Endothelial cell (in vitro differentiated cells): ENCODE measurements around the gene TTC39B. TPM values are rescaled to one million over a fixed set of nuclear protein-coding genes. Genes with fewer than 3 reads are reported as not detected.

Source experiments
- DNase-seq: peaks from one replicate; pipeline ENCODE4 v3.0.0; 2021; ENCODE audit warnings: low spot score
- H3K27ac Mint-ChIP-seq: one replicate; pipeline ENCODE4 v1.8.0; 2021; ENCODE audit warnings: mixed read lengths, inconsistent platforms; ENCODE audit not compliant: unreplicated experiment
- H3K27me3 Mint-ChIP-seq: one replicate; pipeline ENCODE4 v1.8.0; 2021; ENCODE audit warnings: mild to moderate bottlenecking, moderate library complexity, mixed read lengths, inconsistent platforms; ENCODE audit not compliant: unreplicated experiment
- H3K36me3 Mint-ChIP-seq: one replicate; pipeline ENCODE4 v1.8.0; 2021; ENCODE audit warnings: mild to moderate bottlenecking, low read depth, mixed read lengths, inconsistent platforms; ENCODE audit not compliant: unreplicated experiment
- H3K4me1 Mint-ChIP-seq: one replicate; pipeline ENCODE4 v1.8.0; 2021; ENCODE audit warnings: mild to moderate bottlenecking, mixed read lengths, inconsistent platforms; ENCODE audit not compliant: unreplicated experiment
- H3K4me3 Mint-ChIP-seq: one replicate; pipeline ENCODE4 v1.8.0; 2021; ENCODE audit warnings: mild to moderate bottlenecking, mixed read lengths, inconsistent platforms; ENCODE audit not compliant: unreplicated experiment
- H3K9me3 Mint-ChIP-seq: one replicate; pipeline ENCODE4 v1.8.0; 2021; ENCODE audit warnings: mixed read lengths, inconsistent platforms; ENCODE audit not compliant: unreplicated experiment
- long read RNA-seq: library from polyadenylated mRNA; unstranded; transcript quantifications from one replicate; pipeline ENCODE4 v2.0.0, GENCODE V29; 2020; ENCODE audit not compliant: unreplicated experiment
- total RNA-seq: library from RNA; stranded (reverse); fragmentation: NEBNext Ultra II Directional; extraction: Animal tissue kit (Norgen Biotek cat#: 25700); gene quantifications from one replicate; pipeline ENCODE4 v1.2.1, GENCODE V29; 2021; ENCODE audit not compliant: unreplicated experiment
- TF ChIP-seq, protein P1 (sequence below): fragments of 200-600 bp; sonication (generic); IDR thresholded peaks from one replicate; pipeline ENCODE4 v1.5.0; 2021; ENCODE audit warnings: antibody characterized with exemption; ENCODE audit not compliant: unreplicated experiment

TTC39B gene
- 10.3 TPM for total RNA-seq
- long read RNA-seq = 0 reads

DNA sequence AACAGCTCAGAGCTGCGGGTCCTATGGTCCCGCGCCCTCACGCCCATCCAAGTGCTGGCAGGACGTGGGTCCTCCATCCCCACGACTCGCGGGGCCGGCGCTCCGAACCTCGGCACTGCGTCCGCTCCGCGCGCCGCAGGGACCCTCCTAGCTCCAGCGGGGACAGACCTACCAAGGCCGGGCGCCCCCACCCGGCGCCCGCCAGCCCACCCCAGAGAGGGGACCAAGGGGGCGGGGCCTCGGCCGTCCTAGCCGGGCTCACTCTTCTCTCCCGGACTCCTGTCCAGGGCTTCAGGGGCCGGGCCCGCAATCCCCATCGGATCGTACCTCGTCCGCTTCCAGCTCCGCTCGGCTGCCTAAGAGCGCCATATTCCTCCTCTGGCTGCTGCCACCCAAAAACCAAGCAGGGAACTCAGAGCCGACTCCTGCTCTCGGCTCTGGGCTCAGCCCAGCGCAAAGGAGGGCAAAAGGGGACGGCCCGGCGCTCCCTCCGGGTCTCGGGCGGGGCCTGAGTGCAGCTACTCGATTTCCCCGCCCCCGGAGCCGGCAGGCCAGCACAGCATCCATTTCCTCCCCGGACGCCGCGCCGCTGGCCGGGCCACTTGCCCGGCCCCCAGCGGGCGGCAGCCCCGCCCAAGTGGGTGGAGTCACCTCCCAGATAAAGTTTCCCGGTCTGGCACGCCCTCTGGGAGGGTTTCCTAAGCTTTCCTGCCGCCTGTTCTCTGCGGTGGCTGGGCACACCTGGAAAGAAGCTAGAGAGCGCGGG is at the start of gene TTC39B:
TSS of gene TTC39B (minus strand) at position 460 of the 766 bp plus-strand sequence. CDS start at position 369, 91 bp downstream.
- TF ChIP-seq, protein P1, sequence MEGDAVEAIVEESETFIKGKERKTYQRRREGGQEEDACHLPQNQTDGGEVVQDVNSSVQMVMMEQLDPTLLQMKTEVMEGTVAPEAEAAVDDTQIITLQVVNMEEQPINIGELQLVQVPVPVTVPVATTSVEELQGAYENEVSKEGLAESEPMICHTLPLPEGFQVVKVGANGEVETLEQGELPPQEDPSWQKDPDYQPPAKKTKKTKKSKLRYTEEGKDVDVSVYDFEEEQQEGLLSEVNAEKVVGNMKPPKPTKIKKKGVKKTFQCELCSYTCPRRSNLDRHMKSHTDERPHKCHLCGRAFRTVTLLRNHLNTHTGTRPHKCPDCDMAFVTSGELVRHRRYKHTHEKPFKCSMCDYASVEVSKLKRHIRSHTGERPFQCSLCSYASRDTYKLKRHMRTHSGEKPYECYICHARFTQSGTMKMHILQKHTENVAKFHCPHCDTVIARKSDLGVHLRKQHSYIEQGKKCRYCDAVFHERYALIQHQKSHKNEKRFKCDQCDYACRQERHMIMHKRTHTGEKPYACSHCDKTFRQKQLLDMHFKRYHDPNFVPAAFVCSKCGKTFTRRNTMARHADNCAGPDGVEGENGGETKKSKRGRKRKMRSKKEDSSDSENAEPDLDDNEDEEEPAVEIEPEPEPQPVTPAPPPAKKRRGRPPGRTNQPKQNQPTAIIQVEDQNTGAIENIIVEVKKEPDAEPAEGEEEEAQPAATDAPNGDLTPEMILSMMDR = no peak
- H3K9me3 Mint-ChIP-seq = no peaks in the 10 kb centered on the region
- H3K27ac Mint-ChIP-seq = no peak within 1 kb of the TSS
- peaks cover 5% of the 10 kb centered on the region for H3K27me3 Mint-ChIP-seq
- peak within 1 kb of the TSS; percentile 93 for H3K4me3 Mint-ChIP-seq
- H3K4me1 Mint-ChIP-seq = peaks cover 7% of the 10 kb centered on the region
- peak; percentile 95 for DNase-seq
- H3K36me3 Mint-ChIP-seq = no peaks in the 10 kb centered on the region

DNA sequence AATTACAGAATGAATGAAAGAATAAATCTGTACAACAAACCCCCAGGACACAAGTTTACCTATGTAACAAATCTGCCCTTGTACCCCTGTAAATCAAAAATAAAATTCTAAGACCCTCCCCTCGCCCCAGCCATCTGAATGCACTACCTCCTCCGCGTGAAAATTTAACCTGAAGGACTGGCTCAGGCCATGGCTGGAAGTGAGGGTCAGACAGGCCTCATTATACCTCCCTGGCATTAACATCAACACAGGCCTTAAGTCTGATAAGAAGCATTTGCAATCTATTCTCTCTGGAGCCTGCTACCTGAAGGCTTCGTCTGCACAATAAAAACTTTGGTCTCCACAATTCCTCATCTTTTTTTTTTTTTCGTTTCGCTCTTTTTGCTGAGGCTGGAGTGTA is 48.7 kb upstream of the TTC39B start:
- Mint-ChIP-seq H3K4me3 (no peak overlapping the region), H3K27me3 (no peaks in the 10 kb centered on the region), H3K27ac (no peak overlapping the region), H3K4me1 (peaks cover 16% of the 10 kb centered on the region), H3K9me3 (no peaks in the 10 kb centered on the region), H3K36me3 (no peaks in the 10 kb centered on the region)
- TF ChIP-seq, protein P1 = no peak
- no peak for DNase-seq

DNA sequence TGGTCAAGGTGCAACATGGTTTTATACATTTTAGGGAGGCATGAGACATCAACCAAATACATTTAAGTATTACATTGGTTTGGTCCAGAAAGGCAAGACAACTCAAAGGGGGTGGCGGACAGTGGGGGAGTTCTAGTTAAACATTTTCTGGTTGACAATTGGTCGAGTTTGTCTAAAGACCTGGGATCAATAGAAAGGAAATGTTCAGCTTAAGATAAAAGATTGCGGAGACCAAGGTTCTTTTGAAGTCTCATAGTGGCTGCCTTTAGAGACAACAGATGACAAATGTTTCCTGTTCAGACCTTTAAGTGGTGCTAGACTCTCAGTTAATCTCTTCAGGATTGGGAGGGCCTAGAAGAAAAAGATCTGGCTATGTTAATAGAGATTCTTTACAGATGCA is 47.7 kb upstream of the TTC39B start:
- TF ChIP-seq, protein P1 = no peak
- Mint-ChIP-seq H3K4me1 (peaks cover 16% of the 10 kb centered on the region), H3K27me3 (no peaks in the 10 kb centered on the region), H3K9me3 (no peaks in the 10 kb centered on the region), H3K36me3 (no peaks in the 10 kb centered on the region), H3K27ac (no peak overlapping the region), H3K4me3 (no peak overlapping the region)
- DNase-seq = no peak

DNA sequence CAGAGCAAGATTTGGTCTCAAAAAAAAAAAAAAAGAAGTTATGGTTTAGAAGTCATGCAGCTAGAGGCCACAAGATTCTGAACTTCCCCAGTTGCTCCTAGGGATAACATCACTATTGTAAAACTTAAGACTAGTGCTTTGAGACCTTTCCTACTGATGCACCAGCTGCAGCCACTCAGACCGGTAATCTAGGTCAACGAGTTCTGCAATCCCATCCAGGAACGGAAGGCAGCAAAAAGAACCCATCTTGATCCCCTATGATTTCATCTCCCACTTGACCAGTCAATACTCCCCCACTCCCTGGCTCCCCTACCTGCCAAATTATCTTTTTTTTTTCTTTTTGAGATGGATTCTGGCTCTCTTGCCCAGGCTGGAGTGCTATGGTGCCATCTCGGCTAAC is 46.9 kb upstream of the TTC39B start:
- Mint-ChIP-seq H3K4me3 (no peak overlapping the region), H3K27ac (no peak overlapping the region), H3K27me3 (no peaks in the 10 kb centered on the region), H3K9me3 (no peaks in the 10 kb centered on the region), H3K36me3 (no peaks in the 10 kb centered on the region), H3K4me1 (peaks cover 16% of the 10 kb centered on the region)
- no peak for DNase-seq
- TF ChIP-seq, protein P1 = no peak

DNA sequence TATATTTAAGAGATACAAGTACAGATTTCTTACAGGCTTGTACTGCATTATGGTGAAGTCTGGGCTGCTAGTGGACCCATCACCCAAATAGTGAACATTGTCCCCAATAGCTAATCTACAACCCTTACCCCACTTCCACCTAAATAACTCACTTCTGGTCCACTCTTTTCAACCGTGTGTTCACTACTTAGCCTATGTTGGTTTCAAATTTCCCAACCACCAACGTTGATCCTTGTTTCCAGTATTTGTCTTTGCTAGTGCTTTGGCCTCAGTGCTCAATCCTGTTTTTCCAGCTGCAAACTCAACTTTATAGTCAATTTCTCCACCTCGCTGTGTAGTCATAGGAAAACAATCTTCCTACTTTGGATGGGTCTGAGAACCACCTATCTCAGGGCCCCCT is 45.3 kb upstream of the TTC39B start:
- no peaks in the 10 kb centered on the region for H3K27me3 Mint-ChIP-seq
- H3K27ac Mint-ChIP-seq = no peak overlapping the region
- H3K36me3 Mint-ChIP-seq = no peaks in the 10 kb centered on the region
- H3K4me1 Mint-ChIP-seq = peaks cover 16% of the 10 kb centered on the region
- DNase-seq = no peak
- no peaks in the 10 kb centered on the region for H3K9me3 Mint-ChIP-seq
- TF ChIP-seq, protein P1 = no peak
- no peak overlapping the region for H3K4me3 Mint-ChIP-seq
